OCI-LY7 (cell line): ENCODE results near the gene MTHFD1L. TPM values are rescaled to one million over a fixed set of nuclear protein-coding genes. Genes with fewer than 3 reads are reported as not detected.

Experiments
- BruUV-seq: library from RNA; stranded (reverse); fragments of 400-500 nt; replicated peaks from 2 replicates; lab custom pipeline; 2021; lab: Mats Ljungman, UMichigan
- CTCF ChIA-PET: fragments of 300-600 bp; sonication (Branson Sonifier 250); formaldehyde crosslinking; loops from one replicate; lab custom pipeline; 2022; ENCODE audit warnings: antibody characterized with exemption; ENCODE audit not compliant: unreplicated experiment; lab: Charles Lee
- POLR2A ChIA-PET: fragments of 300-600 bp; sonication (Branson Sonifier 250); formaldehyde crosslinking; loops from one replicate; lab custom pipeline; 2022; ENCODE audit warnings: antibody characterized with exemption; lab: Charles Lee
- DNase-seq: peaks from one replicate; pipeline ENCODE4 v3.0.0-alpha.2; 2015; ENCODE audit warnings: low spot score
- H2AFZ ChIP-seq: fragments of 200-600 bp; sonication (generic), shearing (Covaris generic); 2 replicates; pipeline ENCODE4 v1.6.1; 2014; ENCODE audit warnings: mild to moderate bottlenecking, antibody characterized with exemption, low read length, moderate library complexity
- H3K27ac ChIP-seq: fragments of 200-600 bp; sonication (generic); 2 replicates; pipeline ENCODE4 v1.5.1; 2014; ENCODE audit warnings: mixed run types, low read depth, mild to moderate bottlenecking, moderate library complexity, low read length, inconsistent platforms; ENCODE audit not compliant: poor library complexity, severe bottlenecking
- H3K36me3 ChIP-seq: fragments of 200-600 bp; sonication (generic); 2 replicates; pipeline ENCODE4 v1.6.1; 2014; ENCODE audit warnings: mild to moderate bottlenecking, antibody characterized with exemption, low read length, moderate library complexity, mixed read lengths; ENCODE audit not compliant: insufficient read depth
- H3K4me1 ChIP-seq: fragments of 200-600 bp; sonication (generic); 2 replicates; pipeline ENCODE4 v1.5.1; 2014; ENCODE audit warnings: mild to moderate bottlenecking, low read length; ENCODE audit not compliant: insufficient read depth, poor library complexity, severe bottlenecking
- H3K4me2 ChIP-seq: fragments of 200-600 bp; sonication (generic); 2 replicates; pipeline ENCODE4 v1.6.1; 2014; ENCODE audit warnings: mild to moderate bottlenecking, low read length
- H3K4me3 ChIP-seq: fragments of 200-600 bp; sonication (generic); 2 replicates; pipeline ENCODE4 v1.5.1; 2014; ENCODE audit warnings: mild to moderate bottlenecking, low read depth, low read length; ENCODE audit not compliant: poor library complexity, severe bottlenecking
- H3K79me2 ChIP-seq: fragments of 200-600 bp; sonication (generic); 2 replicates; pipeline ENCODE4 v1.6.1; 2016; ENCODE audit warnings: low read depth, mild to moderate bottlenecking, low read length, moderate library complexity, mixed read lengths; ENCODE audit not compliant: insufficient read depth
- H3K9me2 ChIP-seq: fragments of 200-600 bp; sonication (generic); 2 replicates; pipeline ENCODE4 v1.6.1; 2016; ENCODE audit warnings: mild to moderate bottlenecking, low read length, mixed read lengths; ENCODE audit not compliant: insufficient read depth
- H3K9me3 ChIP-seq: fragments of 200-600 bp; sonication (generic); 2 replicates; pipeline ENCODE4 v1.6.1; 2014; ENCODE audit warnings: mild to moderate bottlenecking, mixed run types, low read length, mixed read lengths
- H4K20me1 ChIP-seq: fragments of 200-600 bp; sonication (generic); 2 replicates; pipeline ENCODE4 v1.6.1; 2014; ENCODE audit warnings: mild to moderate bottlenecking, antibody characterized with exemption, low read length, moderate library complexity, mixed read lengths; ENCODE audit not compliant: insufficient read depth
- CTCF ChIP-seq: fragments of 200-600 bp; sonication (generic); conservative IDR thresholded peaks from 2 replicates; pipeline ENCODE4 v1.5.1; 2014; ENCODE audit warnings: mild to moderate bottlenecking, antibody characterized with exemption, low read length, moderate library complexity, mixed read lengths
- EZH2phosphoT487 ChIP-seq: fragments of 200-600 bp; sonication (generic); IDR thresholded peaks from 2 replicates; pipeline ENCODE4 v1.6.1; 2018; ENCODE audit warnings: low read depth, borderline replicate concordance, mild to moderate bottlenecking, mixed run types, antibody characterized with exemption, low read length, moderate library complexity, mixed read lengths
- intact Hi-C: fragments of 100-400 bp; cut with micrococcal nuclease; formaldehyde crosslinking; loops from one replicate; pipeline ENCODE4 v1.10.0; 2022; ENCODE audit not compliant: unreplicated experiment
- total RNA-seq, 2 experiments: library from RNA; depleted of rRNA in 1 of 2; stranded (reverse); fragments of >200 nt in 1 of 2; shearing (Covaris generic) in 1 of 2; gene quantifications; 2 replicates each; pipeline ENCODE4 v1.2.3, GENCODE V29; 2014 to 2022

Gene MTHFD1L
- total RNA-seq, 2 experiments from 2014 or later = 68.4 to 144 TPM

GRCh38 chr6:151022492-151022891, 157.0 kb downstream of the MTHFD1L start:
- Histone ChIP-seq H3K36me3 (peaks cover 91% of the 10 kb centered on the region), H3K4me3 (no peak overlapping the region), H3K79me2 (no peaks in the 10 kb centered on the region), H3K4me2 (no peak overlapping the region), H3K4me1 (no peaks in the 10 kb centered on the region), H4K20me1 (no peaks in the 10 kb centered on the region), H3K9me2 (no peaks in the 10 kb centered on the region), H3K27ac (no peak overlapping the region), H3K9me3 (no peaks in the 10 kb centered on the region), H2AFZ (no peak overlapping the region)
- no TSS peak for BruUV-seq
- intact Hi-C loops = no loop called here
- TF ChIP-seq EZH2phosphoT487 = no peak
- TF ChIP-seq CTCF = no peak
- CTCF ChIA-PET = no interaction called here
- no peak for DNase-seq
- POLR2A ChIA-PET = interaction anchor here (0.6 kb wide), 1 partner anchor 317 kb away, joined by 6 read pairs; no protein-coding TSS in a partner anchor

- ChIA-PET CTCF (no interaction called here), POLR2A (no interaction called here)
- no peak overlapping the region for H3K4me3 ChIP-seq
- no peak overlapping the region for H3K4me2 ChIP-seq
- no peak overlapping the region for H2AFZ ChIP-seq
- no peaks in the 10 kb centered on the region for H3K79me2 ChIP-seq
- H3K36me3 ChIP-seq = peaks cover 91% of the 10 kb centered on the region
- no peaks in the 10 kb centered on the region for H4K20me1 ChIP-seq
- no peaks in the 10 kb centered on the region for H3K9me3 ChIP-seq
- DNase-seq = no peak
- H3K9me2 ChIP-seq = no peaks in the 10 kb centered on the region
- BruUV-seq = no TSS peak
- no peaks in the 10 kb centered on the region for H3K4me1 ChIP-seq
- H3K27ac ChIP-seq = no peak overlapping the region
- TF ChIP-seq CTCF (no peak), EZH2phosphoT487 (no peak)
- intact Hi-C loops = no loop called here
Observed at GRCh38 chr6:151023342-151023741, 157.8 kb downstream of the MTHFD1L start.

- Histone ChIP-seq H3K4me3 (no peak overlapping the region), H4K20me1 (no peaks in the 10 kb centered on the region), H3K9me3 (no peaks in the 10 kb centered on the region), H3K9me2 (no peaks in the 10 kb centered on the region), H3K36me3 (peaks cover 84% of the 10 kb centered on the region), H2AFZ (no peak overlapping the region), H3K27ac (no peak overlapping the region), H3K4me2 (no peak overlapping the region), H3K4me1 (no peaks in the 10 kb centered on the region), H3K79me2 (no peaks in the 10 kb centered on the region)
- no peak for DNase-seq
- no peak for TF ChIP-seq CTCF
- no peak for TF ChIP-seq EZH2phosphoT487
- intact Hi-C loops = no loop called here
- ChIA-PET POLR2A (no interaction called here), CTCF (no interaction called here)
- BruUV-seq = no TSS peak
Observed at GRCh38 chr6:151024597-151024996, 159.1 kb downstream of the MTHFD1L start.
